ENCODE data around the gene ITIH3. TPM values are rescaled to one million over a fixed set of nuclear protein-coding genes. Genes with fewer than 3 reads are reported as not detected.

Gene ITIH3
- total RNA-seq, 6 donors from 2014 or later: 2.1 to 13.5 (median 7.0) TPM

DNA sequence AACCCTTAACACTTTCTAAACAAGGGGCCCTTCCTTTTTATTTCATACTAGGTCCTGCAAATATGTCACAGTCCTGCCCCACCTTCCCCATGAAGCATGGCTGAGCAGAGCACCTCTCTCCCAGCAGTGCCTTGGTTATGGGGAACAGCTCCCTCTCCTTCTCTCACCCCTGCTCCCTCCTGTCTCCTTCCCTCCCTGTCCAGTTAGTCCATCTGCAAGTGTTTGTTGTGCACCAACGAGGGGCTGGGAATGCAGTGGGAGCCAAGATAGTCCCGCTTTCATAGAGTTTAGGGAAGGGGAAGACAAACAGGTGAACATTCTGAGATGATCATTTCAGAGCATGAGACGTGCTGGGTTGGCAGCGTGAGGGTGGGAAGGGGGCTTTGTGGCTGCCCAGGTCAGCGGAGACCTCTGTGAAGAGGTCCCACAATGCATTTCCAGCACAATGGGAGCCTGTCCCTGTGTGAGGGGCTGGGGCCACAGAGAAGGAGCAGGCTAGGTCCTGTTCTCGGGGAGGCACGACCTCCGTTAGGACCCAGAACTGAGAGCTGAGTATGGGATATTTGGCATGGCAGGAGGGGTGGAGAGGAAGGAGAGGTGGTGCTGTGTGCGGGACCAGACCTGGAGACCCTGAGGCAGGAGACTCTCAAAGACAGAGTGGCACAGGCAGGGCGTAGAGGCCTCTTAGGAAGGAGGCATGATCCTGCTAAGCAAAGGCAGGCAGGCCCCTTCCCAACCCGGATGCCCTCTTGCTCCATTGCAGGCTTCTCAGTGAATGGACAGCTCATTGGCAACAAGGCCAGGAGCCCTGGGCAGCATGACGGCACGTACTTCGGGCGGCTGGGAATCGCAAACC lies 5.5 kb upstream of the ITIH3 start:
- ATAC-seq (ENCODE audit: low FRiP score in 2 of 2) (no peak), DNase-seq (no peak)
- H3K9me3 ChIP-seq: no peaks in the 10 kb centered on the region
- no peak overlapping the region for H3K4me3 ChIP-seq
- 84 to 90% methylated on average over 14 to 16 of the region's 16 CpGs for WGBS, 2 donors
- H3K36me3 ChIP-seq: no peaks in the 10 kb centered on the region
- no peak overlapping the region for H3K27ac ChIP-seq
- TF ChIP-seq EP300 (IDR thresholded peaks at IDR 0.05): no peak
- no peak for TF ChIP-seq POLR2A (IDR thresholded peaks at IDR 0.05)
- TF ChIP-seq POLR2AphosphoS5 (IDR thresholded peaks at IDR 0.05): no peak
- no peaks in the 10 kb centered on the region for H3K4me1 ChIP-seq
- no peaks in the 10 kb centered on the region for H3K27me3 ChIP-seq

- Histone ChIP-seq H3K27me3 (no peaks in the 10 kb centered on the region), H3K4me3 (no peak overlapping the region), H3K36me3 (no peaks in the 10 kb centered on the region), H3K9me3 (no peaks in the 10 kb centered on the region), H3K27ac (no peak overlapping the region), H3K4me1 (no peaks in the 10 kb centered on the region)
- DNase-seq (no peak), ATAC-seq (ENCODE audit: low FRiP score in 2 of 2) (no peak)
- TF ChIP-seq, protein P1, sequence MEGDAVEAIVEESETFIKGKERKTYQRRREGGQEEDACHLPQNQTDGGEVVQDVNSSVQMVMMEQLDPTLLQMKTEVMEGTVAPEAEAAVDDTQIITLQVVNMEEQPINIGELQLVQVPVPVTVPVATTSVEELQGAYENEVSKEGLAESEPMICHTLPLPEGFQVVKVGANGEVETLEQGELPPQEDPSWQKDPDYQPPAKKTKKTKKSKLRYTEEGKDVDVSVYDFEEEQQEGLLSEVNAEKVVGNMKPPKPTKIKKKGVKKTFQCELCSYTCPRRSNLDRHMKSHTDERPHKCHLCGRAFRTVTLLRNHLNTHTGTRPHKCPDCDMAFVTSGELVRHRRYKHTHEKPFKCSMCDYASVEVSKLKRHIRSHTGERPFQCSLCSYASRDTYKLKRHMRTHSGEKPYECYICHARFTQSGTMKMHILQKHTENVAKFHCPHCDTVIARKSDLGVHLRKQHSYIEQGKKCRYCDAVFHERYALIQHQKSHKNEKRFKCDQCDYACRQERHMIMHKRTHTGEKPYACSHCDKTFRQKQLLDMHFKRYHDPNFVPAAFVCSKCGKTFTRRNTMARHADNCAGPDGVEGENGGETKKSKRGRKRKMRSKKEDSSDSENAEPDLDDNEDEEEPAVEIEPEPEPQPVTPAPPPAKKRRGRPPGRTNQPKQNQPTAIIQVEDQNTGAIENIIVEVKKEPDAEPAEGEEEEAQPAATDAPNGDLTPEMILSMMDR (IDR thresholded peaks at IDR 0.05): no peak
- TF ChIP-seq EP300 (IDR thresholded peaks at IDR 0.05) (no peak), POLR2A (IDR thresholded peaks at IDR 0.05) (no peak)
- 20 to 87% methylated on average over 1 to 6 of the region's 6 CpGs for WGBS, 2 donors
These were observed 4.9 kb upstream of the ITIH3 start for GRCh38 chr3:52789746-52790040.

GRCh38 chr3:52790337-52790736 lies 4.3 kb upstream of the ITIH3 start:
- Histone ChIP-seq H3K4me3 (no peak overlapping the region), H3K27ac (no peak overlapping the region), H3K36me3 (no peaks in the 10 kb centered on the region), H3K9me3 (no peaks in the 10 kb centered on the region), H3K4me1 (no peaks in the 10 kb centered on the region), H3K27me3 (no peaks in the 10 kb centered on the region)
- no peak for DNase-seq
- ATAC-seq (ENCODE audit: low FRiP score in 2 of 2): no peak
- WGBS, 2 donors: 89% methylated on average over 1 to 7 of the region's 7 CpGs
- TF ChIP-seq POLR2A (IDR thresholded peaks at IDR 0.05) (no peak), POLR2AphosphoS5 (IDR thresholded peaks at IDR 0.05) (no peak), EP300 (IDR thresholded peaks at IDR 0.05) (no peak)
- TF ChIP-seq, protein P1 (IDR thresholded peaks at IDR 0.05): no peak

DNA sequence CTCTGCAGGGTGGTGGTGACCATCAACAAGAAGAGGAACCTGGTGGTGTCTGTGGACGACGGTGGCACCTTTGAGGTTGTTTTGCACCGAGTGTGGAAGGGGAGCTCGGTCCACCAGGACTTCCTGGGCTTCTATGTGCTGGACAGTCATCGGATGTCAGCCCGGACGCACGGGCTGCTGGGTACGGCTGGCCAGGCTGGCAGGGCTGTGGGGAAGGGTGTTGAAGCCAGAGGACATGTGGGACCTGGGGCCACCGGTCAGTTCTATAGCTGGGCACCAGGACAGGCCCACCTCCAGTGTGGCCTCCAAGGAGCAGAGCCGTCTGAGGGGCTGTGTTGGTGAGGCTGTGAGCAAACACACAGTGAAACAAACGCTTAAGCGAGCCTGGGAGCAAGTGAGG lies 3.9 kb upstream of the ITIH3 start:
- Histone ChIP-seq H3K9me3 (no peaks in the 10 kb centered on the region), H3K4me1 (no peaks in the 10 kb centered on the region), H3K36me3 (no peaks in the 10 kb centered on the region), H3K27ac (no peak overlapping the region), H3K27me3 (no peaks in the 10 kb centered on the region), H3K4me3 (no peak overlapping the region)
- 85 to 95% methylated on average over 7 to 13 of the region's 13 CpGs for WGBS, 2 donors
- DNase-seq (no peak), ATAC-seq (ENCODE audit: low FRiP score in 2 of 2) (no peak)
- TF ChIP-seq POLR2A (IDR thresholded peaks at IDR 0.05): no peak
- TF ChIP-seq EP300 (IDR thresholded peaks at IDR 0.05): no peak
- TF ChIP-seq, protein P1 (IDR thresholded peaks at IDR 0.05): no peak
- TF ChIP-seq POLR2AphosphoS5 (IDR thresholded peaks at IDR 0.05): no peak

DNA sequence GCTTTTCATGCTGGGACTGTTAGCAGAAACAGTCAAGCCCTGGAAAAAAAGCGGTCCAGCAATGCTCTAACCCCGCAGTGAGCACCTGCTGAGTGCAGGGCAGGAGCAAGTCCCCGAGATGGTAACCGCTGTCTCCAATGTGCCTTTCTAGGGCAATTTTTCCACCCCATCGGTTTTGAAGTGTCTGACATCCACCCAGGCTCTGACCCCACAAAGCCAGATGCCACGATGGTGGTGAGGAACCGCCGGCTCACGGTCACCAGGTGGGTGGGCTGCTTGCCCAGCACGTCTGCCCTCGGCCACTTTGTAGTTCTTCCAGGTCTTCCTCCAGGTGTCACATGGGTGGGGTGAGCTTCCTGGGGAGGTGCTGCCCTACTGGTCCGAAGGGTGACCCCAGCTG lies 3.2 kb upstream of the ITIH3 start:
- Histone ChIP-seq H3K36me3 (no peaks in the 10 kb centered on the region), H3K27ac (no peak overlapping the region), H3K4me3 (no peak overlapping the region), H3K27me3 (no peaks in the 10 kb centered on the region), H3K4me1 (no peaks in the 10 kb centered on the region), H3K9me3 (no peaks in the 10 kb centered on the region)
- ATAC-seq (ENCODE audit: low FRiP score in 2 of 2): no peak
- 81 to 89% methylated on average over 9 to 12 of the region's 12 CpGs for WGBS, 2 donors
- DNase-seq: no peak
- TF ChIP-seq POLR2AphosphoS5 (IDR thresholded peaks at IDR 0.05) (no peak), POLR2A (IDR thresholded peaks at IDR 0.05) (no peak), EP300 (IDR thresholded peaks at IDR 0.05) (no peak)
- TF ChIP-seq, protein P1 (IDR thresholded peaks at IDR 0.05): no peak
